Measurements from ENCODE around the gene HMGN4.

HMGN4 gene

DNA sequence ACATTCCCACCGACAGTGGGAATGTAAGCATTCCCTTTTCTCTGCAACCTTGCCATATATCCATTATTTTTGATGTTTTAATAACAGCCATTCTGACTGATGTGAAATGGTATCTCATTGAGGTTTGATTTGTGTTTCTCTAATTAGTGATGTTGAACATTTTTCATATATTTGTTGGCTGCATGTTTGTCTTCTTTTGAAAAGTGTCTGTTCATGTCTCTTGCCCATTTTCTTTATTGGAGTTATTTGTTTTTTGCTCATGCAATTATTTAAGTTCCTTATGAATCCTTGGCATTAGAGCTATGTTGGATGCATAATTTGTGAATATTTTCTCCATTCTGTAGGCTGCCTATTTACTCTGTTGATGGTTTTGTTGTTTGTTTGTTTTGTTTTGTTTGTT lies 40.6 kb downstream of the HMGN4 start:
- DNase-seq (ENCODE audit: low spot score): no peak

DNA sequence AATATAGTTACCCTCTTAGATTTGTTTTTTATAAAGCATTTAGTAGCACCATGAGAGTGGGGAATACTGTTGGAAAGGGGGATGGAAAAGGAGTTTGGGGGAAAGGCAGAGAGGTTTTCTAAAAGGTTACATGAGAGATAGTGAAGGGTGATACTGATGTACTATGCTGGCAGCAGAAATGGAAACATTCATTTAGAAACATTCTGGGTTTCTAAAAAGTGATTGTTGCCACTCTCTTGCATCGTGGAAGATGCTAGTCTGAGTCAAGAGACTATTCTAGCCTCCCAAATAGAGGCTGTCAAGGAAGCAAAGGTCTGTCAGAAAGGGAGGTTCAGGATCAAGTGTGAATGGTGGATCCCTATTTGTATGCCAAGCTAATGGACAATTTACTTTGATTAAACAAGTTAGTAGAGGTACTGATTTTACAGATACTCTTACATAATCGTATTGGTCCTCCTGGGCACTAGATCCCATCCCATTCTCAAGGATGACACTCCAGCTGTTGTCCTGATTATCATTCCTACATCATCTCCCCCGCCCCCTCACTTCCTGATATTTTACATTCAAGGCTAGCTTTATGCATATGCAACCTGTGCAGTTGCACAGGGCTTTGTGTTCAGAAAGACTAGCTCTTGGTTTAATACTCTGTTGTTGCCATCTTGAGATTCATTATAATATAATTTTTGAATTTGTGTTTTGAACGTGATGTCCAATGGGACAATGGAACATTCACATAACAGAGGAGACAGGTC lies 43.2 kb downstream of the HMGN4 start:
- DNase-seq (ENCODE audit: low spot score): no peak

DNA sequence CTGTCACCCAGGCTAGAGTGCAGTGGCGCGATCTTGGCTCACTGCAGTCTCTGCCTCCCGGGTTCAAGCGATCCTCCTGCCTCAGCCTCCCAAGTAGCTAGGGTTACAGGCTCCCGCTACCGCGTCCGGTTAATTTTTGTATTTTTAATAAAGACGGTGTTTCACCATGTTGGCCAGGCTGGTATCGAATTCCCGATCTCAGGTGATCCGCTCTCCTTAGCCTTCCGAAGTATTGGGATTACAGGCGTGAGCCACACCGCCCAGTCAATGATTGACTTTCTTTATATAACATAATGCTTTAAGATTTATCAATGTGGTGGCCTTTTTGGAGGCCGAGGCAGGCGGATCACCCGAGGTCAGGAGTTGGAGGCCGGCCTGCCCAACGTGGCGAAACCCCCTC lies 50.8 kb downstream of the HMGN4 start:
- no peak for DNase-seq (ENCODE audit: low spot score)

DNA sequence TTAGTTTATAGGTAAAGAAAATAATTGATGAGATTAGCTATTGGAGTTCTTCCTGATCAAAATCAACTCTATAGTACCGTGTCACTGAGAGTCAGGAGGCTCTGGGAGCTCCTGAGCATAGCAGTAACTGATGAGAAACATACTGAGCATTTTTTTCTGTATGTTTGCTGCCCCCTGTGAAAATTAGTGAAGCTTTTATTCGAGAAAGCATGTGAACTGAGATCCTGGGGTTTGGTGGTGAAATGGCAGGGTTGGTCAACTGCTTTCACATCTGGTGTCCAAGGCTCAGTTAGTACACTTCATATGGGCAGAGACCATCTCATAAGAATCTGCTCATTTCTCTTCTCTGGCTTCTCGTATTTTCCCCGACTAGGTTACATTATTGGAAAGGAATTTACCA lies 54.5 kb downstream of the HMGN4 start:
- no peak for DNase-seq (ENCODE audit: low spot score)

DNA sequence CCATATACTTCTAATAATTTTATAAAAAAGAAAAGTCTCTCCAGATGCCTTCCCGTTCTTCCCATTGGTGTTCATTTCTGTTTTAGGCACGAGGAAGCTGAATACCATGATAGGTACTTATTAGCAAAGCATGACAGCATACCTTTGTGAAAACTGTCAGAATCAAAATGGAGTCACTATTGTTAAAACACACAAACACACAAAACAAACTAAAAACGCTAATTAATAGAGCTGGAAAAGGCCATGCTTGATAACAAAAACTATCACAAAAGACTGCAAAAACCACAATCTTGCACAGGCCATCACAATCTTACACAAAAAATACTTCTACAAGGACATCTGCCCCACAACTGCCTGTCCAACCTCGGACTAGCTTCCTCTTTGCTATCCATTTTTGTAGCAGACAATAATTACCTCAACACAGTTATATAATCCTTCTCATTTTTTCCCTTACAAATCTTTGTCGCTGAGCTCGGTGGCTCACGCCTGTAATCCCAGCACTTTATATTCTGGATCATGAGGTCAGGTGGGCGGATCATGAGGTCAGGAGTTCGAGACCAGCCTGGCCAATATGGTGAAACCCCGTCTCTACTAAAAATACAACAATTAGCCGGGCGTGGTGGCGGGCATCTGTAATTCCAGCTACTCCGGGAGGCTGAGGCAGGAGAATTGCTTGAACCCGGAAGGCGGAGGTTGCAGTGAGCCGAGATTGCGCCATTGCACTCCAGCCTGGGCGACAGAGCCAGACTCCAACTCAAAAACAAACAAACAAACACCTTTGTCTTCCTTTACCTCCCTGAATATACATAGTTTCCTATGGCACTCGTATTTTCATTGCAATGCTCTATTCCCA lies 55.3 kb downstream of the HMGN4 start:
- DNase-seq (ENCODE audit: low spot score): no peak

DNA sequence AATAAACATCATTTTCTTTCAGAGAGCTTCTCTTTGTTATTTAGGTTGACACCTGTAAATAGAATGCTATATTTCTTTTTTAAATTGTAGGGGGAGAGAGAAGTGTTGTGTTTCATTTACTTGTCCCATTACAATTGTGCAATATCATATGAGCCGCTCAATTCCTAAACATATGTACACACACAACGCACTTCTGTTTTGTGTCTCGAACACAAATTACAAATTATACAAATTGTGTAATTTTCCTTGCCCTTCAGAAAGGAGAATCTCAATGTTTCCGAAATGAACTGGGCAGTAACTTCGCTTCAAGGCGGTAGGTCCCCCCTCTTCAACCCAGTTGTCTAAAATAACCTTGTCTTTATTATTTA lies 55.9 kb downstream of the HMGN4 start:
- no peak for DNase-seq (ENCODE audit: low spot score)

DNA sequence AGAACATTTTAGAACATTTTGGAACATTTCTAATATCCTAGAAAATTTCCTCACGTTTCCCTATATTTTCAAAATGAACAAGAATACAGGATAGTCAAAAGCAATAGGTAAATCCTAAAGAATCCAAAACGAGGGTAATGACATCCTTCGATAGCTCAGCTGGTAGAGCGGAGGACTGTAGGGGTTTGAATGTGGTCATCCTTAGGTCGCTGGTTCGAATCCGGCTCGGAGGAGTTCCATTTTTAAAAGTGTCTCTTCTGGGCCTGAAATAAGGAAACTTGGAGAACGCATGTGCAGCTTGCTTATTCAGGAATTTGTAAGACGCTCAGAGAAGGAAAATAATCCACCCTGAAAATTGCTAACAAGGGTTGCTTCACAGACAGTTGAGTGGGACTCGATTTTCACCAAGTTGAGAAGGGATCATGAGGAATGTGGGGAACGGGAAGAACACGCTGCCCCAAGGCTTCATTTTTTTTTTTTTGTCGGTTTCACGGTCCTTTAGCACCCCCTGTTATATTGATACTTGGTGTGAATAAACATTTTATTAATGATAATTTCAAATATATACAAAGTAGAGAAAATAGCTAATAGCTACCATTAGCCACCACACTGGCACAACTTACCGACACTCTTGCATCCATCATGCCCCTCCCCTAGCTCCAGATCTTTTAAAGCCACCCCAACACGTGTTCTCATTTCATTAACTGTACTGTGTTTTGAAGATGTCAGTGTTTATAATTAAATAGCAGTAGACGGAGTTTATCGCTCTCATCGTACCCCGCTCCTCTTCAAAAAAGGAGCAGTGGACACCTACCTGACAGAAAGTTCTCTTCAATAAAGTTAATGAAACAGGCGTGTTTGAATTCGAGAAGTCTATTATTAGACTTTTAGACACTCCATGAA lies 56.8 kb downstream of the HMGN4 start:
- DNase-seq (ENCODE audit: low spot score): peak; percentile 11

DNA sequence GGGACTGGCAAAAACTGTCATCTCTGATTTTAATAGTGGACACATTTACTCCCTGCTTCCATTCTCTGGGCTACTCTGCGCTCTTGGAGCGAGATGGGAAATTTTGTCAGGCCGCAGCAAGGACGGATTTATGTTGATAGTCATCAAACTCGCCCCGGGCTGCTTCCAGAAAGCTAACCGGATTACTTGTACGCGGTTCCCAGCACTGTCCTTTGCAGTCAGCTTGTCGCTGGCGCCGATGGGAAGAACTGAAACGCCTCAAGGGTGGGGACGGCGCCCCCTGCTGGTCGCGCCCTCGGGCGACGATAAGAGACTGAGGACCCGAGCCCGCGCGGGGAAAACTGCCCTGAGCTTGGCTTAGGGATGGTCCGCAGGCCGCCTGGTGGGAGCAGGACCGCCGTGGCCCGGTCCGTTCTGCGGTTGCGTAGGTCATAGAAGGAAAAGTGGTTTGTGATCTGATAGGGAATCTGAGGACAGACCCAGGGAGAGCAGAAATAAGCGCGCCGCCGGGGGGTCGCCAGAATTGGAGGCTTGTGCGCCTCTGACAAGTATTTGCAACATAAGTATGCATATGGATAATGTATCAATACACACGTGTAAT lies 57.6 kb downstream of the HMGN4 start:
- peak; percentile 89 for DNase-seq (ENCODE audit: low spot score)

All from LoVo (cell line).